SJCRH30 (cell line): ENCODE data around the gene AP2S1. TPM values are rescaled to one million over a fixed set of nuclear protein-coding genes. Genes with fewer than 3 reads are reported as not detected.

ENCODE experiments used
- total RNA-seq: library from RNA; depleted of rRNA; stranded (reverse); fragments of >200 nt; shearing (Covaris generic); gene quantifications from 2 replicates; pipeline ENCODE4 v1.2.3, GENCODE V29; 2014; rRNA removed

Gene AP2S1
- total RNA-seq, 1 experiment from 2014 or later, result 133 TPM

Other genes with a start within 250 kb of the AP2S1 start
- gene CALM3, start 249.5 kb downstream of the AP2S1 start, total RNA-seq, result 239 and 247 TPM in 2 replicates
- not detected in 2 replicates for gene PTGIR, start 225.8 kb downstream of the AP2S1 start, total RNA-seq
- gene GNG8, start 214.6 kb downstream of the AP2S1 start, total RNA-seq, result not detected in 2 replicates
- gene DACT3, start 189.7 kb downstream of the AP2S1 start, total RNA-seq, result 2.6 and 2.7 TPM in 2 replicates
- gene PRKD2, start 133.7 kb downstream of the AP2S1 start, total RNA-seq, result 7.7 and 7.8 TPM in 2 replicates
- 15.6 and 17.8 TPM in 2 replicates for gene FKRP, start 104.8 kb downstream of the AP2S1 start, total RNA-seq
- 75.3 and 80.6 TPM in 2 replicates for gene STRN4, start 104.4 kb downstream of the AP2S1 start, total RNA-seq
- gene SLC1A5, start 62.3 kb downstream of the AP2S1 start, total RNA-seq, result 66.3 and 71.6 TPM in 2 replicates
- gene ARHGAP35, start 10.2 kb upstream of the AP2S1 start, total RNA-seq, result 44.0 and 49.5 TPM in 2 replicates
- not detected in 2 replicates for gene NPAS1, start 169.0 kb upstream of the AP2S1 start, total RNA-seq
- 22.6 and 28.8 TPM in 2 replicates for gene TMEM160, start 197.8 kb upstream of the AP2S1 start, total RNA-seq